Activated CD4-positive, CD25-positive, alpha-beta regulatory T cell treated with anti-CD3 and anti-CD28 coated beads, Interleukin-2, amount 50 U/mL, for 16 hours (primary cell): ENCODE data around the gene TPRG1L.
"Not testable (repeated sequence)": the region's sequence is repeated elsewhere in the genome, so short reads cannot be mapped to it uniquely, and the experiment has no call there.

Experiments
- DNase-seq: peaks from one replicate; pipeline ENCODE4 v3.0.0-alpha.2; 2020; ENCODE audit warnings: low read depth, low spot score

TPRG1L gene

DNA sequence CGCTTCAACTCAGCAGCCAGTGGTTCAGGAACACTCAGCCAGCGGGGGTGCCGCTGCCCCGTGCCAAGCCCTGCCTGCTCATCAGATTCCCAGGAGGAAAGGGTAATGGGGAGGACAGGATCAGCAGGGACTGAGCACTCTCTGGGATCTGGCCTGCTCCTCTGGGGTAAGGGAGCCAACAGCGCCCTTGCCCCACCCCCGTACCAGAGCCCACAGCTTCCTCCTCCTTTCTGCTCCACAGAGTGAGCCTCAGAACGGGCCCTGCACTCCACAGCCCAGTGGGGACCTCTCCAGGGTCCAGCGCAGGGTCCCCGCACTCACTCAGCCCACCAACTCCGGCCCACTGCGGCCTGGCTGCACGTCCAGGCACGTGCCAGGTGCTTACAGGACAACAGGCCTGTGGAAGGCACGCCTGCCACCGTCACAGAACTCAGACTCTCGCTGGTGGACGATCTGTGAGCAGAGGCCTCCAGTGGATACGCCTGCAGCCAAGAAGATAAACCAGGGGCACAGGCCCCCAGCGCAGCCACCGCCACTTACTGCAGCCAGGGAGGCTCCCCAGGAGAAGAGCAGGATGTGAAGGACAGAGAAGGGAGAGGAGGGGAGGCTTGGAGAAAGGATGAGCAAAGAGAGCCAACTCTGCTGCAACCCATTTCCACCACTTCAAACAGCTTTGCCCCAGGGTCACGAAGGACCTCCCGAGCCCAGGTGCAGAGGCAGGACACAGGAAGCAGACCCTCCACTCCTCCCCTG is 15.6 kb upstream of the TPRG1L start:
- no peak for DNase-seq

GRCh38 chr1:3609769-3610526 is 14.9 kb upstream of the TPRG1L start:
- DNase-seq = no peak

DNA sequence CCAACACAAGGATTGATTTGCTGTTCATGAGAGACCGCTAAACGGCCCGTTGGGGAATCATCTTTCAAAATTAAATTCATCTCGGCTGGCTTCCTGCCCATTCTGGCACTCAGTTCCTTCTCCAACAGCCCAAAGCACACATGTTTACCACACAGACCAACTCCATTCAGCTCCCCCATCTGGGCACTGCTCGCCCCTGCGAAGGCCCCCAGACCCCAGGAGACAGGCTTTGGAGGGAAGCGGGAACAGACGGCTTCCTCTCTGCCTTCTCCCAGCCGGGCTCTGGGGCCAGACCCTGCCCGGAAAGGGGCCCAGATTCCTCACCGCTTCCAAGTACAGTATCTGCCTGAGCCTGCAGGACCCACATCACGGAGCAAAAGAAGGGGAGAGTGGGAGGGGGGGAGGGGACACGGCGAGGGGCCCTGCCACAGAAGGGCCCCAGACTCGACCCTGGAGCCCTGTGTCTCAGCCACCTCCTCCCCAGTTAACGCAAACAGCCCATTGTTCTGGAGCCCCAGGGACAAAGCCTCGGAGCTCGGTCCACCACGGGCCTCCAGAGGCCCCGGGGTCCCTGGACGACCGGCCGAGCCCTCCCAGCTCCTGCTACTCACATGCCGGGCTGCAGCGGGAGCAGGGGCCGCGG is 14.2 kb upstream of the TPRG1L start:
- no peak for DNase-seq

- no peak for DNase-seq
These were observed 13.4 kb upstream of the TPRG1L start, which contains the start of gene MEGF6 for GRCh38 chr1:3611170-3612019. MEGF6 (minus strand) TSS chr1:3611508; CDS start chr1:3611268, 240 bp downstream.

GRCh38 chr1:3612123-3612522 is 12.7 kb upstream of the TPRG1L start:
- DNase-seq = no peak

- DNase-seq = no peak
These were observed 9.8 kb upstream of the TPRG1L start for GRCh38 chr1:3614755-3615742.

DNA sequence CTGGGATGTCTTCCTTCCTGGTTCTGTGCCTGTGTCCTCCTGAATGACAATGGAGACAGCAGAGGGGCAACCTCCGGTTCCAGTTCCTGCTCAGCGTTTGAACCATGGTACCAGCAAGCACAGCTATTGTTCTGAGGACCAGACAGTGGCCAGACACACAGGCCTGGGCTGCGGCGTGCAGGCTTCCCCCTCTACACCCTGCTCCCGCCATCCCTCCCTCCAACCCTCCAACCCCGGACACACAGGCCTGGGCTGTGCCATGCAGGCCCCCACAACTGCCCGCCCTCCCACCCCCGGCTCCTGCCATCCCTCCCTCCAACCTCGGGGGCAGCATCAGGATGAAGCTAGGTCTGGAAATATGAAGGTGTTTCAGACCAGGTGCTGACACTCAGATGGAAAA is 8.0 kb upstream of the TPRG1L start:
- no peak for DNase-seq

GRCh38 chr1:3617806-3618345 is 6.9 kb upstream of the TPRG1L start:
- DNase-seq = no peak

DNA sequence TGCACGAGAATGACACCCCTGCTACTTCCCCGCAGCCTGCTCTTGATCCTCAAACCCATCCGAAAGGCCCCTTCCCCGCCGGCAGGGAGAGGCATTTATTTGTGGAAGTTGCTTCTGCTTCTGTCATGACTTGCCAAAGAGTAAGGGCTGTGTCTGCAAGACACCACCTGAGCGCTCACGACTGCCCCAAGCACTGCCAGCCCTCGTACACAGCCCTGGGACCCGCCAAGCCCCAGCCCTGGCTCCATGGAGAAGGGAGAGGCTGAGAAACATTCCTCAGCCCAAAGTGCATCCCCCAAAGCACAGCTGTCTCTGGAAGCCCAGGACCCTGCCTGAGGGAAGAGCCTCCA is 6.3 kb upstream of the TPRG1L start:
- DNase-seq = no peak

DNA sequence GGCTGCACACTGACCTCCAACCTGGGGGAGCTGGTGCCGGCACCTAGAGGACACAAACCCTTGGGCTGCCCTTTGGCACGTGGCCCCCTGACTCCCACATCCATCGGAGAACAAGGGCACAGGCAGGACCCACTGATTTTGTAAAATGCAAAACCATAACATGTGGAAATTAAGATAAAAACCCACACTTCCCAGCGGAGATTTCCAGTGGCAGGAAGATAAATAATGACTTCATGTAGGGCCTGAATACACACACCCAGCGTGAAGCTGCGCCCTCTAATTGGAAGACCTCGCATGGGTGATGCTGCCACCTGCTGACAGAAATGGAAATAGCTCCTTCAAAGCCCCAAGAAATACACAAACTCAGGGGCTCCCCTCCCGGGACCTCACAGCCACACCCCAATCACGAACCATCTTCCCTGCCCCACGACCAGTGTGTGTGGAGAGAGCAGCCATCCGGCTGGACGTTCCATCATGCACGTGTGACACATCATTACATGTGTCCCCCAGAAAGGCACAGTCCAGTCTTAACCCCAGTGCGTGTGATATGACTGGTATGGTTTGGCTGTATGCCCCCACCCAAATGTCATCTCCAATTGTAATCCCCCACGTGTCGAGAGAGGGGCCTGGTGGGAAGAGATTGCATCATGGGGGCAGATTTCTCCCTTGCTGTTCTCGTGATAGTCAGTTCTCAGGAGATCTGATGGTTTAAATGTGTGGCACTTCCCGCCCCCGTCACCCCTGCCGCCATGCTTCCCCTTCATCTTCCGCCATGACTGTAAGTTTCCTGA is 5.7 kb upstream of the TPRG1L start:
- DNase-seq = peak; percentile 68

GRCh38 chr1:3620708-3621107 is 4.1 kb upstream of the TPRG1L start:
- DNase-seq = no peak

DNA sequence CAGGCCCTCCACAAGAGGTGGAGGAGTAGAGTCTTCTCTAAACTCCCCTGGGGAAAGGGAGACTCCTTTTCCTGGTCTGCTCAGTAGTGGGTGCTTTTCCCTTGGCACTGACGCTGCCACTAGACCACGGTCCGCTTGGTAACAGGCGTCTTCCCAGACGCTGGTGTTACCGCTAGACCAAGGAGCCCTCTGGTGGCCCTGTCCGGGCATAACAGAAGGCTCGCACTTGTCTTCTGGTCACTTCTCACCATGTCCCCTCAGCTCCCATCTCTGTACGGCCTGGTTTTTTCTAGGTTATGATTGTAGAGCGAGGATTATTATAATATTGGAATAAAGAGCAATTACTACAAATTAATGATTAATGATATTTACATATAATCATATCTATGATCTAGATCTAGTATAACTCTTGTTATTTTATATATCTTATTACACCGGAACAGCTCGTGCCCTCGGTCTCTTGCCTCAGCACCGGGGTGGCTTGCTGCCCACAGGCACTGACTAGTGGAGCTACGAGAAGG is 3.6 kb upstream of the TPRG1L start:
- not testable (repeated sequence) for DNase-seq

DNA sequence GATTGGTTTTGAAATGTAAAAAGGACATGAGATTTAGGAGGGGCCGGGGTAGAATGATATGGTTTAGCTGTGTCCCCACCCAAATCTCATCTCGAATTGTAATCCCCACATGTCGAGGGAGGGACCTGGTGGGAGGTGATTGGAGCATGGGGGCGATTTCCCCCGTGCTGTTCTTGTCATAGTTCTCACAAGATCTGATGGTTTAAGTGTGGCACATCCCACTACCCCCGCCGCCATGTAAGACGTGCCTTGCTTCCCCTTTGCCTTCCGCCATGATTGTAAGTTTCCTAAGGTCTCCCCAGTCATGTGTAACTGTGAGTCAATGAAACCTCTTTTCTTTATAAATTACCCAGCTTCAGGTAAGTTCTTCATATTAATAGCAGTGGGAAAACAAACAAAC is 2.7 kb upstream of the TPRG1L start:
- not testable (repeated sequence) for DNase-seq

DNA sequence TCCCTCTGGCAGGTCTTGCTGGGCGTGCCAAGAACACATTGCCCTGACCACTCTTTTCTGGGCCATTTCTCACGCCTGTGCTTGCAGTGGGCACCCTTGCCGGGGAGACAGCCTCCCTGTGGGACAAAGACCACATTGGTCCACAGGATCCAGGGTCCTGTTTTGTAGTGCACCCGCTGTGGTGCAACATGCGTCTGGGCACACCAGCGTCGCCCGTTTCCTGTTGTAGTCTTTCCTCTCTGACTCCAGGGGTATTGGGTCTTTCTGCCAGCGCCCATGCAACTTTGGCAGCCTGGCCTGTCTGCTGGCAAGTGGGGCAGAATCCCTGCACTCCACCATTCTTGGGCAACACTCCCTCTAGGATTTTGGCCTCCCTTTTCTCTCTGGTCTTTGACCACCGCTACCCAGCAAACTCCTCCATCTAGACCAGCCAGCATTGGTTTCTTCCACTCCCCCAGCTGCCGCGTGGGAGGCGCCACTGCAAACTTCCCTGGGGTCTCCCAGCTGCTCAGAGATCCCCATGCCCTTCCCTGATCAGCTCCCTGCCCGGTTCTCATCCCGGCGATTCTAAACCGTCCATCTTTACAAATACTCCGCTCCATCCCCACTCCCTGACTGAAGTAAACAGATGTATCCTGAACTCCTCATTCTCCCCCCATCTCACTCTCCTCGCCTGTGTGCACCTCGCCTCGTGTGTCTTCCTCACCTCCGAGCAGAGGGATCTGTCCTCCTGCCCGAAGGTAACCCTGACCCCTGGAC is 1.2 kb upstream of the TPRG1L start:
- no peak for DNase-seq

- no peak for DNase-seq
These were observed 514 bp downstream of the TPRG1L start for GRCh38 chr1:3625151-3625907.

GRCh38 chr1:3626025-3626424 is 1.2 kb downstream of the TPRG1L start:
- no peak for DNase-seq

GRCh38 chr1:3627515-3628253 is 2.9 kb downstream of the TPRG1L start:
- no peak for DNase-seq
